H9 (cell line): ENCODE data around the gene BRS3. TPM values are rescaled to one million over a fixed set of nuclear protein-coding genes. Genes with fewer than 3 reads are reported as not detected.

Experiments used
- DNase-seq: peaks from one replicate; pipeline ENCODE4 v3.0.0-alpha.2; 2017
- H2AFZ ChIP-seq: one replicate; pipeline ENCODE4 v1.6.1; 2013; ENCODE audit warnings: mild to moderate bottlenecking, low read length, control low read depth, moderate library complexity
- H2AK5ac ChIP-seq: 2 replicates; pipeline ENCODE4 v1.6.1; 2013; ENCODE audit warnings: low read length, control low read depth, mixed read lengths; ENCODE audit not compliant: insufficient read length
- H2BK120ac ChIP-seq: one replicate; pipeline ENCODE4 v1.6.1; 2013; ENCODE audit warnings: low read depth, mild to moderate bottlenecking, low read length, control low read depth, inconsistent platforms; ENCODE audit not compliant: poor library complexity, severe bottlenecking
- H2BK12ac ChIP-seq: 2 replicates; pipeline ENCODE4 v1.6.1; 2013; ENCODE audit warnings: low read length, control low read depth, mixed read lengths, low read depth; ENCODE audit not compliant: insufficient read length
- H2BK15ac ChIP-seq: 2 replicates; pipeline ENCODE4 v1.6.1; 2013; ENCODE audit warnings: low read depth, low read length, control low read depth
- H2BK20ac ChIP-seq: one replicate; pipeline ENCODE4 v1.6.1; 2013; ENCODE audit warnings: low read depth, mild to moderate bottlenecking, low read length, control low read depth, inconsistent platforms; ENCODE audit not compliant: poor library complexity, severe bottlenecking
- H2BK5ac ChIP-seq: 2 replicates; pipeline ENCODE4 v1.6.1; 2013; ENCODE audit warnings: low read length, control low read depth, mixed read lengths; ENCODE audit not compliant: insufficient read length
- H3K14ac ChIP-seq: 2 replicates; pipeline ENCODE4 v1.6.1; 2013; ENCODE audit warnings: low read length, control low read depth; ENCODE audit not compliant: insufficient read depth
- H3K18ac ChIP-seq: 2 replicates; pipeline ENCODE4 v1.6.1; 2013; ENCODE audit warnings: low read depth, mild to moderate bottlenecking, mixed read lengths, low read length, control low read depth; ENCODE audit not compliant: insufficient read length
- H3K23ac ChIP-seq: 2 replicates; pipeline ENCODE4 v1.6.1; 2013; ENCODE audit warnings: low read length, control low read depth, mixed read lengths, low read depth; ENCODE audit not compliant: insufficient read length
- H3K23me2 ChIP-seq: 2 replicates; pipeline ENCODE4 v1.6.1; 2013; ENCODE audit warnings: low read depth, mild to moderate bottlenecking, mixed read lengths, low read length, control low read depth; ENCODE audit not compliant: insufficient read length, poor library complexity, severe bottlenecking
- H3K27ac ChIP-seq: 2 replicates; pipeline ENCODE4 v1.5.1; 2013; ENCODE audit warnings: low read length, control low read depth, mixed read lengths, low read depth; ENCODE audit not compliant: insufficient read length
- H3K27me3 ChIP-seq: 2 replicates; pipeline ENCODE4 v1.6.1; 2013; ENCODE audit warnings: low read length, control low read depth, inconsistent platforms; ENCODE audit not compliant: insufficient read depth
- H3K4ac ChIP-seq: 2 replicates; pipeline ENCODE4 v1.6.1; 2013; ENCODE audit warnings: low read depth, mild to moderate bottlenecking, control low read depth, inconsistent platforms, low read length, moderate library complexity
- H3K4me1 ChIP-seq: 2 replicates; pipeline ENCODE4 v1.6.1; 2013; ENCODE audit warnings: low read length, control low read depth, inconsistent platforms; ENCODE audit not compliant: insufficient read depth
- H3K4me2 ChIP-seq: 2 replicates; pipeline ENCODE4 v1.6.1; 2013; ENCODE audit warnings: low read length, control low read depth, mixed read lengths; ENCODE audit not compliant: insufficient read length, insufficient read depth
- H3K56ac ChIP-seq: 2 replicates; pipeline ENCODE4 v1.6.1; 2013; ENCODE audit warnings: low read depth, mild to moderate bottlenecking, mixed read lengths, low read length, control low read depth; ENCODE audit not compliant: insufficient read length
- H3K79me1 ChIP-seq: 2 replicates; pipeline ENCODE4 v1.6.1; 2013; ENCODE audit warnings: low read depth, mild to moderate bottlenecking, moderate library complexity, low read length, control low read depth, inconsistent platforms; ENCODE audit not compliant: insufficient read depth, poor library complexity, severe bottlenecking
- H3K79me2 ChIP-seq: 2 replicates; pipeline ENCODE4 v1.6.1; 2013; ENCODE audit warnings: low read length, control low read depth, inconsistent platforms; ENCODE audit not compliant: insufficient read depth
- H3K9ac ChIP-seq: 2 replicates; pipeline ENCODE4 v1.6.1; 2013; ENCODE audit warnings: low read length, control low read depth, mixed read lengths; ENCODE audit not compliant: insufficient read length; ENCODE audit errors: extremely low read depth
- H3K9me3 ChIP-seq: one replicate; pipeline ENCODE4 v1.6.1; 2013; ENCODE audit warnings: low read depth, low read length, inconsistent platforms; ENCODE audit not compliant: control insufficient read depth
- H3T11ph ChIP-seq: one replicate; pipeline ENCODE4 v1.6.1; 2013; ENCODE audit warnings: mild to moderate bottlenecking, low read length, control low read depth, inconsistent platforms
- H4K20me1 ChIP-seq: one replicate; pipeline ENCODE4 v1.6.1; 2013; ENCODE audit not compliant: control insufficient read depth, insufficient read length, insufficient read depth
- H4K5ac ChIP-seq: 2 replicates; pipeline ENCODE4 v1.6.1; 2013; ENCODE audit warnings: low read depth, mild to moderate bottlenecking, mixed read lengths, low read length, control low read depth; ENCODE audit not compliant: insufficient read length
- H4K8ac ChIP-seq: replicated peaks from 2 replicates; pipeline ENCODE4 v1.6.1; 2013; ENCODE audit warnings: low read length, control low read depth, mixed read lengths, low read depth; ENCODE audit not compliant: insufficient read length
- H4K91ac ChIP-seq: 2 replicates; pipeline ENCODE4 v1.6.1; 2013; ENCODE audit warnings: low read depth, mild to moderate bottlenecking, moderate library complexity, mixed read lengths, low read length, control low read depth; ENCODE audit not compliant: insufficient read length
- H3K27ac Mint-ChIP-seq, 3 experiments: 2 replicates in 2 of 3; 3 replicates in 1 of 3; pipeline ENCODE4 v1.8.0; 2020 to 2021; ENCODE audit warnings: mixed read lengths in 3 of 3, mild to moderate bottlenecking in 1 of 3, moderate library complexity in 1 of 3
- H3K27me3 Mint-ChIP-seq: 2 replicates; pipeline ENCODE4 v1.8.0; 2021; ENCODE audit warnings: low read depth, mild to moderate bottlenecking, moderate library complexity, mixed read lengths
- H3K36me3 Mint-ChIP-seq, 3 experiments: 2 replicates in 2 of 3; 3 replicates in 1 of 3; pipeline ENCODE4 v1.8.0; 2020 to 2021; ENCODE audit warnings: low read depth in 3 of 3, mixed read lengths in 3 of 3; ENCODE audit not compliant: insufficient read depth in 1 of 3
- H3K4me1 Mint-ChIP-seq, 2 experiments: 2 replicates each; pipeline ENCODE4 v1.8.0; 2020; ENCODE audit warnings: mixed read lengths in 2 of 2
- H3K4me3 Mint-ChIP-seq, 2 experiments: 2 replicates in 1 of 2; 3 replicates in 1 of 2; pipeline ENCODE4 v1.8.0; 2020 to 2021; ENCODE audit warnings: mild to moderate bottlenecking in 2 of 2, mixed read lengths in 2 of 2, moderate library complexity in 1 of 2
- H3K9me3 Mint-ChIP-seq, 2 experiments: 2 replicates in 1 of 2; 3 replicates in 1 of 2; pipeline ENCODE4 v1.8.0; 2020; ENCODE audit warnings: mild to moderate bottlenecking in 2 of 2, mixed read lengths in 2 of 2, moderate library complexity in 1 of 2
- CTCF ChIP-seq: fragments of 200-600 bp; sonication (generic); conservative IDR thresholded peaks from 3 replicates; pipeline ENCODE4 v1.8.0; 2021; ENCODE audit warnings: antibody characterized with exemption, mild to moderate bottlenecking
- WGBS: extraction: QIAGEN DNeasy Blood & Tissue Kit; methylation state at CpG from one replicate; pipeline ENCODE4 v1.1.7; 2013; ENCODE audit warnings: missing lambda C conversion rate, low lambda C conversion rate, mixed read lengths; ENCODE audit not compliant: insufficient read length; ENCODE audit errors: extremely low coverage; 5-methylcytosine and 5-hydroxymethylcytosine counted together
- total RNA-seq: library from RNA; stranded (reverse); gene quantifications from 2 replicates; pipeline ENCODE4 v1.2.1, GENCODE V29; 2021

The BRS3 gene
- total RNA-seq, 1 experiment from 2014 or later: not detected

- Mint-ChIP-seq H3K27ac (no peak overlapping the region), H3K9me3 (peaks cover 53 to 56% of the 10 kb centered on the region in 2 experiments), H3K4me3 (no peak overlapping the region), H3K4me1 (no peaks in the 10 kb centered on the region), H3K36me3 (peaks cover 0 to 3% (median 0%) of the 10 kb centered on the region in 3 experiments; a peak in 1 of 7 replicates), H3K27me3 (peaks cover 2% of the 10 kb centered on the region; the same call in 1 of the 2 replicates)
- Histone ChIP-seq H3K14ac (no peak overlapping the region), H2AK5ac (no peak overlapping the region), H4K20me1 (no peaks in the 10 kb centered on the region), H2BK5ac (no peak overlapping the region), H2BK12ac (no peak overlapping the region), H3K56ac (no peak overlapping the region), H3K4ac (no peak overlapping the region), H3K9me3 (peaks cover 6% of the 10 kb centered on the region), H3K23me2 (no peaks in the 10 kb centered on the region), H3K23ac (no peak overlapping the region), H4K8ac (no peak overlapping the region), H3K79me1 (no peaks in the 10 kb centered on the region), H4K5ac (no peak overlapping the region), H2BK20ac (no peak overlapping the region), H3K4me1 (no peaks in the 10 kb centered on the region), H3K79me2 (no peaks in the 10 kb centered on the region), H3K4me2 (no peak overlapping the region), H3K9ac (no peak overlapping the region), H2BK120ac (no peak overlapping the region), H2BK15ac (no peak overlapping the region), H3K27me3 (no peaks in the 10 kb centered on the region), H4K91ac (no peak overlapping the region), H3T11ph (no peak overlapping the region), H2AFZ (no peak overlapping the region), H3K18ac (no peak overlapping the region), H3K27ac (no peak overlapping the region)
- TF ChIP-seq CTCF: no peak
- no peak for DNase-seq
- no CpG with 5 or more reads among the region's 3 CpGs for WGBS
These were observed 23.2 kb upstream of the BRS3 start for GRCh38 chrX:136464589-136464988.
